HepG2 (cell line): ENCODE measurements around the gene CTXN1. TPM values are rescaled to one million over a fixed set of nuclear protein-coding genes. Genes with fewer than 3 reads are reported as not detected.

Experiments used
- ATAD3A ChIP-seq: sonication (generic); formaldehyde crosslinking; IDR thresholded peaks from 2 replicates; pipeline ENCODE4 v1.4.0; 2020; ENCODE audit warnings: missing genetic modification reagents
- ATF1 ChIP-seq: IDR thresholded peaks from 2 replicates; pipeline ENCODE4 v1.6.1; 2016; ENCODE audit warnings: mild to moderate bottlenecking, control low read depth
- BCL6 ChIP-seq: IDR thresholded peaks from 2 replicates; pipeline ENCODE4 v1.6.1; 2016; ENCODE audit warnings: missing genetic modification reagents, missing compliant biosample characterization
- CCDC6 ChIP-seq: sonication (generic); formaldehyde crosslinking; IDR thresholded peaks from 2 replicates; pipeline ENCODE4 v1.8.1; 2022; ENCODE audit warnings: mild to moderate bottlenecking, missing genetic modification reagents, moderate library complexity
- CENPBD1 ChIP-seq: sonication (generic); formaldehyde crosslinking; IDR thresholded peaks from 2 replicates; pipeline ENCODE4 v1.8.0; 2022; ENCODE audit warnings: missing genetic modification reagents, low read depth, mild to moderate bottlenecking, borderline replicate concordance
- GFI1 ChIP-seq: sonication (generic); formaldehyde crosslinking; IDR thresholded peaks from 2 replicates; pipeline ENCODE4 v1.5.0; 2020; ENCODE audit warnings: missing genetic modification reagents, mild to moderate bottlenecking, borderline replicate concordance
- HMG20B ChIP-seq: conservative IDR thresholded peaks from 2 replicates; pipeline ENCODE4 v1.6.1; 2016; ENCODE audit warnings: missing genetic modification reagents, missing compliant biosample characterization
- KMT2A ChIP-seq: sonication (generic); formaldehyde crosslinking; IDR thresholded peaks from 2 replicates; pipeline ENCODE4 v1.4.0; 2020; ENCODE audit warnings: missing genetic modification reagents
- NFKB2 ChIP-seq: sonication (generic); formaldehyde crosslinking; IDR thresholded peaks from 2 replicates; pipeline ENCODE4 v1.4.0; 2020; ENCODE audit warnings: missing genetic modification reagents, borderline replicate concordance
- SMYD3 ChIP-seq: sonication (generic); formaldehyde crosslinking; IDR thresholded peaks from 2 replicates; pipeline ENCODE4 v1.8.1; 2023; ENCODE audit warnings: mild to moderate bottlenecking, missing genetic modification reagents
- TAF1 ChIP-seq: sonication (generic); formaldehyde crosslinking; IDR thresholded peaks from 2 replicates; pipeline ENCODE4 v1.4.0; 2020; ENCODE audit warnings: missing genetic modification reagents
- TCF7 ChIP-seq: sonication (generic); IDR thresholded peaks from 2 replicates; pipeline ENCODE4 v1.6.1; 2016; ENCODE audit warnings: antibody characterized with exemption, low read depth
- YY1 ChIP-seq: IDR thresholded peaks from 2 replicates; pipeline ENCODE4 v1.6.1; 2011; ENCODE audit warnings: low read length, low read depth, moderate library complexity, mild to moderate bottlenecking; ENCODE audit not compliant: insufficient read depth, insufficient replicate concordance
- ZHX2 ChIP-seq, 2 experiments: sonication (generic) in 1 of 2; formaldehyde crosslinking in 1 of 2; IDR thresholded peaks; 2 replicates each; pipeline versions ENCODE4 v1.6.1 to v1.9.0; 2014 to 2022; ENCODE audit warnings: antibody characterized with exemption in 1 of 2, borderline replicate concordance in 1 of 2, inconsistent platforms in 1 of 2, low read depth in 1 of 2, missing genetic modification reagents in 1 of 2
- ZNF160 ChIP-seq: sonication (generic); formaldehyde crosslinking; IDR thresholded peaks from 2 replicates; pipeline ENCODE4 v1.8.0; 2022; ENCODE audit warnings: mild to moderate bottlenecking, inconsistent platforms, missing genetic modification reagents
- ZNF530 ChIP-seq: sonication (generic); formaldehyde crosslinking; IDR thresholded peaks from 2 replicates; pipeline ENCODE4 v1.5.0; 2020; ENCODE audit warnings: low read depth, mild to moderate bottlenecking, missing genetic modification reagents
- ZNF547 ChIP-seq: sonication (generic); formaldehyde crosslinking; IDR thresholded peaks from 2 replicates; pipeline ENCODE4 v1.5.1; 2020; ENCODE audit warnings: mild to moderate bottlenecking, missing genetic modification reagents
- ZNF556 ChIP-seq: sonication (generic); formaldehyde crosslinking; IDR thresholded peaks from 2 replicates; pipeline ENCODE4 v1.4.0; 2020; ENCODE audit warnings: mild to moderate bottlenecking, missing genetic modification reagents, borderline replicate concordance
- ZNF577 ChIP-seq: sonication (generic); formaldehyde crosslinking; IDR thresholded peaks from 2 replicates; pipeline ENCODE4 v1.4.0; 2020; ENCODE audit warnings: mild to moderate bottlenecking, low read depth, missing genetic modification reagents, borderline replicate concordance
- ZNF639 ChIP-seq: conservative IDR thresholded peaks from 2 replicates; pipeline ENCODE4 v1.6.1; 2018; ENCODE audit warnings: missing genetic modification reagents
- polyA plus RNA-seq, 8 experiments: library from polyadenylated mRNA; depleted of rRNA in 3 of 8; stranded (reverse) in 7 of 8; unstranded in 1 of 8; fragments of >200 nt; fragmentation: Illumina TruSeq in 4 of 8; extraction: Trizol in 4 of 8; gene quantifications; 2 replicates each; pipeline versions ENCODE4 v1.2.1 to v1.2.3, GENCODE V29; 2011 to 2016; ENCODE audit warnings: low read depth in 4 of 8, missing spikeins in 1 of 8, mixed read lengths in 1 of 8; ENCODE audit not compliant: insufficient read depth in 1 of 8
- total RNA-seq, 5 experiments: library from RNA; depleted of rRNA; stranded (reverse); fragments of >200 nt; fragmentation: Illumina TruSeq; extraction: Trizol; gene quantifications; 2 replicates each; pipeline ENCODE4 v1.2.3, GENCODE V29; 2016; ENCODE audit warnings: low read depth in 1 of 5
- TF ChIP-seq, protein P1 (sequence below): IDR thresholded peaks from 2 replicates; pipeline ENCODE4 v1.6.1; 2016; ENCODE audit warnings: missing compliant biosample characterization, missing genetic modification reagents, borderline replicate concordance

Gene CTXN1
- total and polyA plus RNA-seq, 2 of the 13 experiments (the other 11 are each of a cell fraction or from before 2014, with no cell fraction given): 0.11 TPM; not detected in 1

- TF ChIP-seq ZNF547 (peak; percentile 86; the same call in 1 of the 2 replicates), GFI1 (CRISPR knock-in tag) (no peak), HMG20B (no peak), ZNF639 (CRISPR knock-in tag) (no peak; the same call in 1 of the 2 replicates), ZNF577 (CRISPR knock-in tag) (no peak), ATF1 (no peak), ZHX2 (IDR thresholded peaks at IDR 0.05; ENCODE audit: low read depth) (no peak; the same call in 1 of the 2 replicates), ZHX2 (CRISPR knock-in tag; IDR thresholded peaks at IDR 0.05; ENCODE audit: borderline replicate concordance) (0 out of 2 replicates have a peak, but pooled peaks have one; percentile 82), ZNF556 (no peak), TCF7 (no peak), NFKB2 (CRISPR knock-in tag) (peak; percentile 94), ZNF160 (peak; percentile 61; the same call in 1 of the 2 replicates), CENPBD1 (CRISPR knock-in tag) (no peak), KMT2A (CRISPR knock-in tag) (0 out of 2 replicates have a peak, but pooled peaks have one; percentile 26), YY1 (peak; percentile 47), CCDC6 (CRISPR knock-in tag) (peak; percentile 95), BCL6 (CRISPR knock-in tag) (0 out of 2 replicates have a peak, but pooled peaks have one; percentile 42), ZNF530 (CRISPR knock-in tag) (no peak), SMYD3 (CRISPR knock-in tag) (no peak), ATAD3A (CRISPR knock-in tag) (no peak), TAF1 (CRISPR knock-in tag) (no peak)
- TF ChIP-seq, protein P1, sequence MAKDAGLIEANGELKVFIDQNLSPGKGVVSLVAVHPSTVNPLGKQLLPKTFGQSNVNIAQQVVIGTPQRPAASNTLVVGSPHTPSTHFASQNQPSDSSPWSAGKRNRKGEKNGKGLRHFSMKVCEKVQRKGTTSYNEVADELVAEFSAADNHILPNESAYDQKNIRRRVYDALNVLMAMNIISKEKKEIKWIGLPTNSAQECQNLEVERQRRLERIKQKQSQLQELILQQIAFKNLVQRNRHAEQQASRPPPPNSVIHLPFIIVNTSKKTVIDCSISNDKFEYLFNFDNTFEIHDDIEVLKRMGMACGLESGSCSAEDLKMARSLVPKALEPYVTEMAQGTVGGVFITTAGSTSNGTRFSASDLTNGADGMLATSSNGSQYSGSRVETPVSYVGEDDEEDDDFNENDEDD (CRISPR knock-in tag): peak; percentile 95
Observed at GRCh38 chr19:7925171-7925851, 624 bp downstream of the CTXN1 start (continued).
